HL-60 (cell line): ENCODE measurements around the gene FBXO17.
"Not testable (repeated sequence)": the region's sequence is repeated elsewhere in the genome, so short reads cannot be mapped to it uniquely, and the experiment has no call there.

Source experiments
- DNase-seq, 2 experiments: peaks; one replicate each; pipeline ENCODE4 v3.0.0-alpha.2; 2010 to 2020; ENCODE audit warnings: low read depth in 1 of 2, low spot score in 1 of 2
- H3K27ac ChIP-seq: fragments of 250-450 bp; sonication (Bioruptor Pico); replicated peaks from 2 replicates; pipeline ENCODE4 v1.5.1; 2020; ENCODE audit warnings: mild to moderate bottlenecking, moderate library complexity
- H3K27me3 ChIP-seq: fragments of 250-450 bp; sonication (Bioruptor Pico); 2 replicates; pipeline ENCODE4 v1.5.1; 2021; ENCODE audit warnings: mild to moderate bottlenecking, moderate library complexity; ENCODE audit not compliant: insufficient read depth, poor library complexity, severe bottlenecking
- H3K4me3 ChIP-seq: replicated peaks from 2 replicates; pipeline ENCODE4 v1.5.1; 2011; ENCODE audit warnings: mild to moderate bottlenecking, control low read depth, low read length; ENCODE audit not compliant: insufficient read depth
- GABPA ChIP-seq: IDR thresholded peaks from 2 replicates; pipeline ENCODE4 v1.6.1; 2012; ENCODE audit warnings: low read depth
- POLR2AphosphoS5 ChIP-seq: IDR thresholded peaks from 2 replicates; pipeline ENCODE4 v1.6.1; 2012; ENCODE audit warnings: low read depth
- SPI1 ChIP-seq: IDR thresholded peaks from 2 replicates; pipeline ENCODE4 v1.6.1; 2012; ENCODE audit warnings: low read depth, mild to moderate bottlenecking, borderline replicate concordance
- TF ChIP-seq, protein P1 (sequence below): IDR thresholded peaks from one replicate; pipeline ENCODE4 v1.5.1; 2011; ENCODE audit warnings: low read length, control low read depth, inconsistent platforms; ENCODE audit not compliant: insufficient read depth
- TF ChIP-seq, protein P2 (sequence below): IDR thresholded peaks from 2 replicates; pipeline ENCODE4 v1.6.1; 2012; ENCODE audit warnings: low read depth; ENCODE audit not compliant: insufficient replicate concordance

Gene FBXO17

DNA sequence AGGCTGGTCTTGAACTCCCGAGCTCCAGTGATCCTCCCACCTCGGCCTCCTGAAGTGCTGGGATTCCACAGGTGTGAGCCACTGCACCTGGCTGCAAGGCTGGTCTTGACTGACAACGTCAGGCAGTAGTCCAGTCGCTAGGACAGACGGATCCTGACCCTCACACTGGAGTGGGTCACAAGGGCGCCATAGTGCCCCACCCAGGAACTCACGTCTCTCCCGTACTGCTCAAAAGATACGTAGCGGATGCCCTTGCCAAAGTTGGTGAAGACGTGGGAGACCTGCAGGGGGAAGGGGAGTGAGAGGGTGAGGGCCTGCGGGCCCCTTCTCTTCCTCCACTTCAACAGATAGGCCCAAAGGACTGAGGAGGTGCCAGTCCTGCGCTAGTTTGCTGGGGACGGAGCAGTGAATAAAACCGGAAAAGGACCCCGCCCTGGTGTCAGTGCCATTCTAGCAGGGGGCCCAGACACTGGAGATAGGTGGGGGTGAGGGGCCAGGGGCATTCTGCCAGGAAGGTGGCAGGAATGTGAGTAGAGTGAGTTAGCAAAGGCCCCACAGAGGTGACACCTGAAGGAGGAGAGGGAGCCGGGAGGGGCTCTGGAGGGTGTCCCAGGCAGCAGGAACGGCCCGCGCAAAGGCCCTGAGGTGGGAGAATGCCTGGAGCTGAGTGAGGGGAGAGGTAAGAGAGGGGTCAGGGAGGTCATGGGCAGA is 32.9 kb downstream of the FBXO17 start:
- DNase-seq: no peak
- no peak overlapping the region for H3K27ac ChIP-seq

DNA sequence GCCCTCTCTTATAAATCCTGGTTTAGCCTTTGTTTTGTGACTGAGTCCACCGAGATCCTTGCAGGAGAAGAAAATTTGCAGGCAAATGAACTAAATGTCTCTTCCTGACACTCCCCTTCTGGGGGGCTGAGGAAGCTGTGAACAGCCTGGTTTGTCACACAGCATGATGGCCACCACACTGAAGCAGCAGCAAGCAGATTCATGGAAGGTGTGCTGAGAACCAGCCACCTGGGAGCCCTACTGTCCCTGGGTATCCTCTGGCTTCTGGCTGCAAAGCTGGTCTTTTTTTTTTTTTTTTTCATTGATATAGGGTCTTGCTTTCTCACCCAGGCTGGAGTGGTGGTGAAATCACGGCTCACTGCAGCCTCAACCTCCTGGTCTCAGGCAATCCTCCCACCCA is 33.6 kb downstream of the FBXO17 start:
- Histone ChIP-seq H3K4me3 (no peak overlapping the region), H3K27ac (no peak overlapping the region), H3K27me3 (no peaks in the 10 kb centered on the region)
- DNase-seq: no peak
- TF ChIP-seq SPI1 (no peak), POLR2AphosphoS5 (no peak), GABPA (no peak)
- TF ChIP-seq, protein P1, sequence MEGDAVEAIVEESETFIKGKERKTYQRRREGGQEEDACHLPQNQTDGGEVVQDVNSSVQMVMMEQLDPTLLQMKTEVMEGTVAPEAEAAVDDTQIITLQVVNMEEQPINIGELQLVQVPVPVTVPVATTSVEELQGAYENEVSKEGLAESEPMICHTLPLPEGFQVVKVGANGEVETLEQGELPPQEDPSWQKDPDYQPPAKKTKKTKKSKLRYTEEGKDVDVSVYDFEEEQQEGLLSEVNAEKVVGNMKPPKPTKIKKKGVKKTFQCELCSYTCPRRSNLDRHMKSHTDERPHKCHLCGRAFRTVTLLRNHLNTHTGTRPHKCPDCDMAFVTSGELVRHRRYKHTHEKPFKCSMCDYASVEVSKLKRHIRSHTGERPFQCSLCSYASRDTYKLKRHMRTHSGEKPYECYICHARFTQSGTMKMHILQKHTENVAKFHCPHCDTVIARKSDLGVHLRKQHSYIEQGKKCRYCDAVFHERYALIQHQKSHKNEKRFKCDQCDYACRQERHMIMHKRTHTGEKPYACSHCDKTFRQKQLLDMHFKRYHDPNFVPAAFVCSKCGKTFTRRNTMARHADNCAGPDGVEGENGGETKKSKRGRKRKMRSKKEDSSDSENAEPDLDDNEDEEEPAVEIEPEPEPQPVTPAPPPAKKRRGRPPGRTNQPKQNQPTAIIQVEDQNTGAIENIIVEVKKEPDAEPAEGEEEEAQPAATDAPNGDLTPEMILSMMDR: no peak
- TF ChIP-seq, protein P2, sequence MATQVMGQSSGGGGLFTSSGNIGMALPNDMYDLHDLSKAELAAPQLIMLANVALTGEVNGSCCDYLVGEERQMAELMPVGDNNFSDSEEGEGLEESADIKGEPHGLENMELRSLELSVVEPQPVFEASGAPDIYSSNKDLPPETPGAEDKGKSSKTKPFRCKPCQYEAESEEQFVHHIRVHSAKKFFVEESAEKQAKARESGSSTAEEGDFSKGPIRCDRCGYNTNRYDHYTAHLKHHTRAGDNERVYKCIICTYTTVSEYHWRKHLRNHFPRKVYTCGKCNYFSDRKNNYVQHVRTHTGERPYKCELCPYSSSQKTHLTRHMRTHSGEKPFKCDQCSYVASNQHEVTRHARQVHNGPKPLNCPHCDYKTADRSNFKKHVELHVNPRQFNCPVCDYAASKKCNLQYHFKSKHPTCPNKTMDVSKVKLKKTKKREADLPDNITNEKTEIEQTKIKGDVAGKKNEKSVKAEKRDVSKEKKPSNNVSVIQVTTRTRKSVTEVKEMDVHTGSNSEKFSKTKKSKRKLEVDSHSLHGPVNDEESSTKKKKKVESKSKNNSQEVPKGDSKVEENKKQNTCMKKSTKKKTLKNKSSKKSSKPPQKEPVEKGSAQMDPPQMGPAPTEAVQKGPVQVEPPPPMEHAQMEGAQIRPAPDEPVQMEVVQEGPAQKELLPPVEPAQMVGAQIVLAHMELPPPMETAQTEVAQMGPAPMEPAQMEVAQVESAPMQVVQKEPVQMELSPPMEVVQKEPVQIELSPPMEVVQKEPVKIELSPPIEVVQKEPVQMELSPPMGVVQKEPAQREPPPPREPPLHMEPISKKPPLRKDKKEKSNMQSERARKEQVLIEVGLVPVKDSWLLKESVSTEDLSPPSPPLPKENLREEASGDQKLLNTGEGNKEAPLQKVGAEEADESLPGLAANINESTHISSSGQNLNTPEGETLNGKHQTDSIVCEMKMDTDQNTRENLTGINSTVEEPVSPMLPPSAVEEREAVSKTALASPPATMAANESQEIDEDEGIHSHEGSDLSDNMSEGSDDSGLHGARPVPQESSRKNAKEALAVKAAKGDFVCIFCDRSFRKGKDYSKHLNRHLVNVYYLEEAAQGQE: no peak

More for the DNA sequence above, 32.9 kb downstream of the FBXO17 start:
- TF ChIP-seq, protein P2: no peak
- no peak for TF ChIP-seq SPI1
- TF ChIP-seq POLR2AphosphoS5: no peak
- TF ChIP-seq GABPA: no peak
- TF ChIP-seq, protein P1: no peak
- Histone ChIP-seq H3K4me3 (no peak overlapping the region), H3K27me3 (peaks cover 2% of the 10 kb centered on the region)

DNA sequence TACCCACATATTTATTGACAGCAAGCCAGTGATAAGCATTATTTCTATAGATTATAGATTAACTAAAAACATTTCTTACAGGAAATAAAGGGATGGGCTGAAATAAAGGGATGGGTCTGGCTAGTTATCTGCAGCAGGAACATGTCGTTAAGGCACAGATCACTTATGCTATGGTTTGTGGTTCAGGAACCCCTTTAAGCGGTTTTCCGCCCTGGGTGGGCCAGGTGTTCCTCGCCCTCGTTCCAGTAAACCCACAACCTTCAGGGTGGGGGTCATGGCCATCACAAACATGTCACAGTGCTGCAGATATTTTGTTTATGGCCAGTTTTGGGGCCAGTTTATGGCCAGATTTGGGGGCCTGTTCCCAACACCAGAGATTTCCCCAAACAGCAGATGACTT is 34.1 kb downstream of the FBXO17 start:
- not testable (repeated sequence) for DNase-seq, H3K27me3 ChIP-seq, H3K27ac ChIP-seq, H3K4me3 ChIP-seq

DNA sequence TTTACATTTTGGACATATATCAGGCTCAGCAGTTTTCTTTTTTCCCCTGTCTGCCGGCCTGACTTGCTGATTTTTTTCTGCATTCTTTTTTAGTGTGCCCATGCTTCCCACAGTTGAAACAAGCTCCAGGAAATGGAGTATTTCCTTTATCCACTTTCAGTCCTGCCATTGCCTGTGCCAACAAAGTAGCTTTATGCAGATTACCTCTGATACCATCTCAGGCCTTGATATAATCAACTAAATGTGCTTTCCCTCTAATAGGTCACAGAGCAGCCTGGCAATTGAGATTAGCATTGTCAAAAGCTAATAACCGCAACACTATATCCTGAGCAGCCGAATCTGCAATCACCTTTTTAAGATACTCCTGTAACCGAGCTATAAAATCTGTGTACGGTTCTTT is 35.6 kb downstream of the FBXO17 start:
- TF ChIP-seq SPI1: no peak
- TF ChIP-seq, protein P2: no peak
- TF ChIP-seq, protein P1: no peak
- Histone ChIP-seq H3K4me3 (no peak overlapping the region), H3K27ac (no peak overlapping the region), H3K27me3 (no peaks in the 10 kb centered on the region)
- DNase-seq: no peak
